ENCODE data around the gene TMEM167A.

- no peak for TF ChIP-seq CTCF (IDR thresholded peaks at IDR 0.05)
- TF ChIP-seq POLR2A (IDR thresholded peaks at IDR 0.05), result no peak
Observed at GRCh38 chr5:83034036-83034435, 43.2 kb downstream of the TMEM167A start.
